ENCODE data around the gene CDH9.

GRCh38 chr5:26872337-26872736 is 166.0 kb downstream of the CDH9 start:
- no peak for TF ChIP-seq CTCF (conservative IDR thresholded peaks at IDR 0.05)
- TF ChIP-seq ZFX (IDR thresholded peaks at IDR 0.05) = no peak

Measured in C4-2B (cell line).